Body of pancreas (tissue), 4 donors: ENCODE data around the gene CDK5RAP2.

Experiments used
- CTCF ChIP-seq, 7 experiments: fragments of 450-650 bp in 4 of 7; fragments of 200-600 bp in 3 of 7; sonication (generic) in 3 of 7; IDR thresholded peaks; one replicate each; pipeline ENCODE4 v1.5.1; 2016 to 2019; ENCODE audit warnings: antibody characterized with exemption in 7 of 7
- POLR2A ChIP-seq, 3 donors: fragments of 450-650 bp; IDR thresholded peaks; one replicate each; pipeline ENCODE4 v1.6.1; 2016; ENCODE audit warnings: antibody characterized with exemption in 3 of 3, mild to moderate bottlenecking in 2 of 3

GRCh38 chr9:120385606-120386389 is 194.2 kb downstream of the CDK5RAP2 start:
- TF ChIP-seq POLR2A (IDR thresholded peaks at IDR 0.05), result no peak
- TF ChIP-seq CTCF (IDR thresholded peaks at IDR 0.05), result no peak
